IMR-90 (cell line): Measurements from ENCODE around the gene THOP1. TPM values are rescaled to one million over a fixed set of nuclear protein-coding genes. Genes with fewer than 3 reads are reported as not detected.

Source experiments
- ATAC-seq: fragments of 200-7000 bp; cut with Tn5 transposase; 2 replicates; pipeline ENCODE4 v1.9.1; 2020; ENCODE audit warnings: low read depth, mild to moderate bottlenecking, moderate library complexity
- BruUV-seq: library from RNA; stranded (reverse); fragments of 400-500 nt; replicated peaks from 2 replicates; lab custom pipeline; 2021; lab: Mats Ljungman, UMichigan
- CTCF ChIA-PET: fragments of 300-600 bp; formaldehyde crosslinking; extraction: SDS; loops from one replicate; lab custom pipeline; 2021; ENCODE audit warnings: antibody characterized with exemption; lab: Yijun Ruan, JAX
- POLR2A ChIA-PET: fragments of 300-600 bp; sonication (Branson Sonifier 250); formaldehyde crosslinking; loops from one replicate; lab custom pipeline; 2022; ENCODE audit warnings: antibody characterized with exemption; ENCODE audit not compliant: unreplicated experiment; lab: Charles Lee
- DNase-seq: peaks from one replicate; pipeline ENCODE4 v3.0.0; 2013
- H2AFZ ChIP-seq: replicated peaks from 2 replicates; pipeline ENCODE3; 2013; ENCODE audit warnings: low read length, mild to moderate bottlenecking; ENCODE audit not compliant: poor library complexity
- H2AK5ac ChIP-seq: 2 replicates; pipeline ENCODE4 v1.6.1; 2013; ENCODE audit warnings: low read depth, low read length, inconsistent platforms
- H2AK9ac ChIP-seq: replicated peaks from 2 replicates; pipeline ENCODE3; 2013; ENCODE audit warnings: mild to moderate bottlenecking, low read depth, low read length, moderate library complexity; ENCODE audit not compliant: poor library complexity
- H2BK120ac ChIP-seq: 2 replicates; pipeline ENCODE4 v1.6.1; 2013; ENCODE audit warnings: low read depth, low read length, inconsistent platforms
- H2BK15ac ChIP-seq: 3 replicates; pipeline ENCODE4 v1.6.1; 2013; ENCODE audit warnings: low read depth, low read length, inconsistent platforms
- H2BK20ac ChIP-seq: 2 replicates; pipeline ENCODE4 v1.6.1; 2013; ENCODE audit warnings: low read depth, mild to moderate bottlenecking, inconsistent platforms, low read length, moderate library complexity
- H2BK5ac ChIP-seq: 2 replicates; pipeline ENCODE4 v1.6.1; 2013; ENCODE audit warnings: mild to moderate bottlenecking, low read depth, low read length, inconsistent platforms; ENCODE audit not compliant: poor library complexity, severe bottlenecking
- H3K14ac ChIP-seq: replicated peaks from 2 replicates; pipeline ENCODE4 v1.6.1; 2013; ENCODE audit warnings: low read depth, low read length, inconsistent platforms
- H3K18ac ChIP-seq: 2 replicates; pipeline ENCODE4 v1.6.1; 2013; ENCODE audit warnings: low read depth, low read length, control low read depth
- H3K23ac ChIP-seq: 2 replicates; pipeline ENCODE4 v1.6.1; 2013; ENCODE audit warnings: low read depth, low read length, inconsistent platforms
- H3K27ac ChIP-seq: 2 replicates; pipeline ENCODE4 v1.5.1; 2013; ENCODE audit warnings: mild to moderate bottlenecking, control low read depth, low read length; ENCODE audit not compliant: insufficient read depth
- H3K27me3 ChIP-seq: 2 replicates; pipeline ENCODE4 v1.6.1; 2013; ENCODE audit warnings: low read length; ENCODE audit not compliant: control insufficient read depth, insufficient read depth
- H3K36me3 ChIP-seq: 2 replicates; pipeline ENCODE4 v1.6.1; 2013; ENCODE audit warnings: low read length, mixed read lengths; ENCODE audit not compliant: control insufficient read depth, insufficient read depth
- H3K4ac ChIP-seq: 2 replicates; pipeline ENCODE4 v1.6.1; 2013; ENCODE audit warnings: low read depth, low read length, inconsistent platforms
- H3K4me1 ChIP-seq: 2 replicates; pipeline ENCODE4 v1.6.1; 2013; ENCODE audit warnings: low read length, mixed read lengths; ENCODE audit not compliant: control insufficient read depth, insufficient read depth
- H3K4me2 ChIP-seq: 2 replicates; pipeline ENCODE4 v1.6.1; 2013; ENCODE audit warnings: low read depth, mild to moderate bottlenecking, control low read depth, low read length, moderate library complexity
- H3K4me3 ChIP-seq: 2 replicates; pipeline ENCODE4 v1.5.1; 2013; ENCODE audit warnings: low read depth, mild to moderate bottlenecking, control low read depth, low read length, moderate library complexity; ENCODE audit not compliant: insufficient read depth
- H3K56ac ChIP-seq: 2 replicates; pipeline ENCODE4 v1.6.1; 2013; ENCODE audit warnings: low read length, inconsistent platforms; ENCODE audit not compliant: insufficient read depth; ENCODE audit errors: extremely low read depth
- H3K79me1 ChIP-seq, 2 experiments: 2 replicates each; pipeline ENCODE4 v1.6.1; 2013; ENCODE audit warnings: low read length in 2 of 2, inconsistent platforms in 1 of 2, low read depth in 1 of 2
- H3K9ac ChIP-seq: 2 replicates; pipeline ENCODE4 v1.6.1; 2013; ENCODE audit warnings: low read depth, low read length, control low read depth
- H3K9me1 ChIP-seq: 2 replicates; pipeline ENCODE4 v1.6.1; 2013; ENCODE audit warnings: low read length, inconsistent platforms; ENCODE audit not compliant: insufficient read depth
- H3K9me3 ChIP-seq: 2 replicates; pipeline ENCODE4 v1.6.1; 2013; ENCODE audit warnings: low read length; ENCODE audit not compliant: control insufficient read depth, insufficient read depth
- H4K20me1 ChIP-seq: 2 replicates; pipeline ENCODE4 v1.6.1; 2013; ENCODE audit warnings: low read length, inconsistent platforms; ENCODE audit not compliant: insufficient read depth
- H4K5ac ChIP-seq: 2 replicates; pipeline ENCODE4 v1.6.1; 2013; ENCODE audit warnings: mild to moderate bottlenecking, low read depth, low read length, control low read depth
- H4K8ac ChIP-seq, 2 experiments: 2 replicates each; pipeline ENCODE4 v1.6.1; 2013; ENCODE audit warnings: low read depth in 2 of 2, low read length in 2 of 2, control low read depth in 1 of 2, inconsistent platforms in 1 of 2
- H4K91ac ChIP-seq: 2 replicates; pipeline ENCODE4 v1.6.1; 2013; ENCODE audit warnings: low read depth, low read length, inconsistent platforms; ENCODE audit not compliant: insufficient read depth
- CTCF ChIP-seq: conservative IDR thresholded peaks from 2 replicates; pipeline ENCODE4 v1.5.1; 2012; ENCODE audit warnings: mild to moderate bottlenecking, low read depth, low read length, improper control_type of control experiment
- NFE2L2 ChIP-seq: fragments of 150-350 bp; IDR thresholded peaks from 2 replicates; pipeline ENCODE4 v1.6.1; 2016; ENCODE audit warnings: low read depth, mild to moderate bottlenecking, low read length
- POLR2A ChIP-seq: IDR thresholded peaks from 2 replicates; pipeline ENCODE4 v1.6.1; 2012; ENCODE audit warnings: mild to moderate bottlenecking, low read depth, low read length
- RAD21 ChIP-seq: IDR thresholded peaks from 2 replicates; pipeline ENCODE4 v1.6.1; 2012; ENCODE audit warnings: low read length, improper control_type of control experiment
- RFX5 ChIP-seq: IDR thresholded peaks from 2 replicates; pipeline ENCODE4 v1.8.0; 2012; ENCODE audit warnings: low read depth, mild to moderate bottlenecking, low read length, moderate library complexity
- WGBS, 2 experiments: methylation state at CpG; one replicate each; pipeline versions ENCODE4 v1.1.5 to v1.1.7; 2013; ENCODE audit warnings: missing lambda C conversion rate in 2 of 2; ENCODE audit not compliant: insufficient read length in 1 of 2; ENCODE audit errors: extremely low coverage in 2 of 2; 5-methylcytosine and 5-hydroxymethylcytosine counted together
- dilution Hi-C: fragments of 300-500 bp; cut with HindIII; formaldehyde crosslinking; loops from one replicate; pipeline ENCODE4 v1.14.3; 2018; ENCODE audit warnings: low sequenced_read_pairs; ENCODE audit not compliant: unreplicated experiment
- in situ Hi-C: fragments of 300-500 bp; cut with MboI; formaldehyde crosslinking; loops from 3 replicates; pipeline ENCODE4 v1.14.3; 2019; ENCODE audit warnings: low sequenced_read_pairs, inconsistent platforms, mixed read lengths
- intact Hi-C: fragments of 100-400 bp; cut with micrococcal nuclease; formaldehyde crosslinking; loops from 2 replicates; pipeline ENCODE4 v1.10.0; 2022
- polyA plus RNA-seq, 3 experiments: library from polyadenylated mRNA; depleted of rRNA; stranded (reverse); fragments of >200 nt; gene quantifications; 2 replicates each; pipeline ENCODE4 v1.2.3, GENCODE V29; 2012; ENCODE audit warnings: low replicate concordance in 1 of 3
- total RNA-seq: library from RNA; depleted of rRNA; stranded (reverse); fragments of >200 nt; gene quantifications from 2 replicates; pipeline ENCODE4 v1.2.3, GENCODE V29; 2012

The THOP1 gene
- total and polyA plus RNA-seq, 2 of the 4 experiments (the other 2 are of a cell fraction), result 57.5 to 91.9 TPM

GRCh38 chr19:2811221-2811722 is 26.0 kb downstream of the THOP1 start:
- Histone ChIP-seq H3K4me3 (no peak overlapping the region), H3K4me2 (no peak overlapping the region), H3K4ac (no peak overlapping the region), H3K79me1 (no peaks in the 10 kb centered on the region; a peak in 1 of 4 replicates), H3K4me1 (no peaks in the 10 kb centered on the region), H3K9ac (no peak overlapping the region), H4K5ac (no peak overlapping the region), H3K9me1 (no peaks in the 10 kb centered on the region), H2AK9ac (no peak overlapping the region), H4K8ac (no peak overlapping the region), H2AFZ (no peak overlapping the region), H3K27ac (no peak overlapping the region), H4K20me1 (no peaks in the 10 kb centered on the region; the same call in 1 of the 2 replicates), H2BK5ac (no peak overlapping the region), H2AK5ac (no peak overlapping the region), H3K14ac (no peak overlapping the region), H2BK20ac (no peak overlapping the region), H3K23ac (no peak overlapping the region), H3K27me3 (no peaks in the 10 kb centered on the region), H4K91ac (no peak overlapping the region), H2BK15ac (no peak overlapping the region), H3K56ac (no peak overlapping the region), H3K18ac (no peak overlapping the region), H3K9me3 (no peaks in the 10 kb centered on the region), H3K36me3 (peaks cover 47% of the 10 kb centered on the region), H2BK120ac (no peak overlapping the region)
- POLR2A ChIA-PET, result no interaction called here
- no peak for TF ChIP-seq CTCF
- TF ChIP-seq NFE2L2, result no peak
- TF ChIP-seq RAD21, result no peak
- no peak for TF ChIP-seq POLR2A
- TF ChIP-seq RFX5, result no peak
- intact Hi-C loops, result no loop called here
- dilution Hi-C loops, result no loop called here
- ATAC-seq, result no peak
- 96% methylated on average over 9 of the region's 20 CpGs; no CpG with 5 or more reads in 1 of the 2 experiments for WGBS, 2 experiments
- no TSS peak for BruUV-seq
- in situ Hi-C loops, result no loop called here
- no peak for DNase-seq
- CTCF ChIA-PET, result no interaction called here
